Measurements from ENCODE around the gene ARHGAP9. TPM values are rescaled to one million over a fixed set of nuclear protein-coding genes. Genes with fewer than 3 reads are reported as not detected.

The ARHGAP9 gene
- total RNA-seq, 1 experiment from 2014 or later: 0.52 TPM

GRCh38 chr12:57435293-57435692 lies 44.4 kb downstream of the ARHGAP9 start:
- ChIA-PET POLR2A (ENCODE audit: low non-redundant PET) (interaction anchor here (0.5 kb wide), 1 partner anchor 100 kb away, joined by 3 read pairs; no protein-coding TSS in a partner anchor), CTCF (interaction anchor here (1.4 kb wide), 1 partner anchor 18 kb away, joined by 3 read pairs; no protein-coding TSS in a partner anchor)
- H3K9me3 ChIP-seq (ENCODE audit: low read depth, low read length, poor library complexity, severe bottlenecking): no peaks in the 10 kb centered on the region
- peaks cover 5% of the 10 kb centered on the region for H3K4me1 ChIP-seq (ENCODE audit: insufficient read depth, low read length, poor library complexity, severe bottlenecking)
- BruUV-seq (replicated peaks): no TSS peak
- H3K4me3 ChIP-seq (ENCODE audit: low read depth, low read length, poor library complexity, severe bottlenecking): no peak overlapping the region
- no peak overlapping the region for H3K27ac ChIP-seq (ENCODE audit: low read depth, low read length, poor library complexity, severe bottlenecking)
- no peaks in the 10 kb centered on the region for H3K27me3 ChIP-seq (replicated peaks; ENCODE audit: insufficient read depth, low read depth, low read length, poor library complexity)
- no peak for DNase-seq (ENCODE audit: low spot score)
- intact Hi-C loops (cut with micrococcal nuclease; ENCODE audit: unreplicated experiment): no loop called here
- TF ChIP-seq EZH2 (IDR thresholded peaks at IDR 0.05; ENCODE audit: borderline replicate concordance, low read depth, low read length, poor library complexity, severe bottlenecking): no peak
- TF ChIP-seq CTCF (conservative IDR thresholded peaks at IDR 0.05; ENCODE audit: low read depth, low read length): no peak
- no peaks in the 10 kb centered on the region for H3K36me3 ChIP-seq (ENCODE audit: insufficient read depth, low read length, poor library complexity, severe bottlenecking)

- Histone ChIP-seq H3K36me3 (ENCODE audit: insufficient read depth, low read length, poor library complexity, severe bottlenecking) (no peaks in the 10 kb centered on the region), H3K9me3 (ENCODE audit: low read depth, low read length, poor library complexity, severe bottlenecking) (no peaks in the 10 kb centered on the region), H3K27ac (ENCODE audit: low read depth, low read length, poor library complexity, severe bottlenecking) (no peak within 1 kb of the TSS), H3K4me3 (ENCODE audit: low read depth, low read length, poor library complexity, severe bottlenecking) (no peak within 1 kb of the TSS), H3K4me1 (ENCODE audit: insufficient read depth, low read length, poor library complexity, severe bottlenecking) (peaks cover 7% of the 10 kb centered on the region), H3K27me3 (replicated peaks; ENCODE audit: insufficient read depth, low read depth, low read length, poor library complexity) (no peaks in the 10 kb centered on the region)
- ChIA-PET POLR2A (ENCODE audit: low non-redundant PET) (interaction anchor here (0.5 kb wide), 1 partner anchor 100 kb away, joined by 3 read pairs; no protein-coding TSS in a partner anchor), CTCF (interaction anchor here (1.4 to 1.5 kb wide), 2 partner anchors 19 to 127 kb away, joined by 3 to 4 read pairs; no protein-coding TSS in a partner anchor)
- intact Hi-C loops (cut with micrococcal nuclease; ENCODE audit: unreplicated experiment): no loop called here
- TF ChIP-seq CTCF (conservative IDR thresholded peaks at IDR 0.05; ENCODE audit: low read depth, low read length): no peak
- TF ChIP-seq EZH2 (IDR thresholded peaks at IDR 0.05; ENCODE audit: borderline replicate concordance, low read depth, low read length, poor library complexity, severe bottlenecking): no peak
- no TSS peak for BruUV-seq (replicated peaks)
- no peak for DNase-seq (ENCODE audit: low spot score)
Observed at GRCh38 chr12:57434517-57435223, 45.0 kb downstream of the ARHGAP9 start, which contains the start of gene INHBC. INHBC (plus strand) TSS chr12:57434784; CDS start chr12:57434887, 103 bp downstream.

- Histone ChIP-seq H3K9me3 (ENCODE audit: low read depth, low read length, poor library complexity, severe bottlenecking) (no peaks in the 10 kb centered on the region), H3K27me3 (replicated peaks; ENCODE audit: insufficient read depth, low read depth, low read length, poor library complexity) (no peaks in the 10 kb centered on the region), H3K4me1 (ENCODE audit: insufficient read depth, low read length, poor library complexity, severe bottlenecking) (peaks cover 13% of the 10 kb centered on the region), H3K4me3 (ENCODE audit: low read depth, low read length, poor library complexity, severe bottlenecking) (no peak overlapping the region), H3K36me3 (ENCODE audit: insufficient read depth, low read length, poor library complexity, severe bottlenecking) (no peaks in the 10 kb centered on the region), H3K27ac (ENCODE audit: low read depth, low read length, poor library complexity, severe bottlenecking) (no peak overlapping the region)
- intact Hi-C loops (cut with micrococcal nuclease; ENCODE audit: unreplicated experiment): no loop called here
- POLR2A ChIA-PET (ENCODE audit: low non-redundant PET): interaction anchor here (0.6 kb wide), 1 partner anchor 59 kb away, joined by 3 read pairs; no protein-coding TSS in a partner anchor
- DNase-seq (ENCODE audit: low spot score): no peak
- BruUV-seq (replicated peaks): no TSS peak
- CTCF ChIA-PET: interaction anchor here (1.5 kb wide), 1 partner anchor 125 kb away, joined by 4 read pairs; no protein-coding TSS in a partner anchor
- TF ChIP-seq CTCF (conservative IDR thresholded peaks at IDR 0.05; ENCODE audit: low read depth, low read length): no peak
- no peak for TF ChIP-seq EZH2 (IDR thresholded peaks at IDR 0.05; ENCODE audit: borderline replicate concordance, low read depth, low read length, poor library complexity, severe bottlenecking)
Observed at GRCh38 chr12:57433370-57433769, 46.3 kb downstream of the ARHGAP9 start.

Measured in A673 (cell line).